PC-3 (cell line): ENCODE data around the gene LAMC2.

Experiments used
- EZH2 ChIP-seq: fragments of 300-600 bp; sonication (generic); IDR thresholded peaks from one replicate; pipeline ENCODE4 v1.6.1; 2017; ENCODE audit warnings: antibody characterized with exemption, mild to moderate bottlenecking, low read length; ENCODE audit not compliant: unreplicated experiment
- EZH2phosphoT487 ChIP-seq: fragments of 300-600 bp; sonication (generic); IDR thresholded peaks from 2 replicates; pipeline ENCODE4 v1.6.1; 2018; ENCODE audit warnings: mild to moderate bottlenecking, antibody characterized with exemption, low read length, borderline replicate concordance
- TF ChIP-seq, protein P1 (sequence below): fragments of 300-600 bp; sonication (generic); conservative IDR thresholded peaks from 2 replicates; pipeline ENCODE4 v1.5.1; 2017; ENCODE audit warnings: antibody characterized with exemption, low read depth, mild to moderate bottlenecking, low read length

GRCh38 chr1:183206538-183207122 is 20.6 kb downstream of the LAMC2 start:
- TF ChIP-seq, protein P1, sequence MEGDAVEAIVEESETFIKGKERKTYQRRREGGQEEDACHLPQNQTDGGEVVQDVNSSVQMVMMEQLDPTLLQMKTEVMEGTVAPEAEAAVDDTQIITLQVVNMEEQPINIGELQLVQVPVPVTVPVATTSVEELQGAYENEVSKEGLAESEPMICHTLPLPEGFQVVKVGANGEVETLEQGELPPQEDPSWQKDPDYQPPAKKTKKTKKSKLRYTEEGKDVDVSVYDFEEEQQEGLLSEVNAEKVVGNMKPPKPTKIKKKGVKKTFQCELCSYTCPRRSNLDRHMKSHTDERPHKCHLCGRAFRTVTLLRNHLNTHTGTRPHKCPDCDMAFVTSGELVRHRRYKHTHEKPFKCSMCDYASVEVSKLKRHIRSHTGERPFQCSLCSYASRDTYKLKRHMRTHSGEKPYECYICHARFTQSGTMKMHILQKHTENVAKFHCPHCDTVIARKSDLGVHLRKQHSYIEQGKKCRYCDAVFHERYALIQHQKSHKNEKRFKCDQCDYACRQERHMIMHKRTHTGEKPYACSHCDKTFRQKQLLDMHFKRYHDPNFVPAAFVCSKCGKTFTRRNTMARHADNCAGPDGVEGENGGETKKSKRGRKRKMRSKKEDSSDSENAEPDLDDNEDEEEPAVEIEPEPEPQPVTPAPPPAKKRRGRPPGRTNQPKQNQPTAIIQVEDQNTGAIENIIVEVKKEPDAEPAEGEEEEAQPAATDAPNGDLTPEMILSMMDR: no peak
- TF ChIP-seq EZH2 (no peak), EZH2phosphoT487 (no peak)
